H1 (cell line): ENCODE results near the gene ZNF101. TPM values are rescaled to one million over a fixed set of nuclear protein-coding genes. Genes with fewer than 3 reads are reported as not detected.

Experiments used
- CTCF ChIA-PET: fragments of 300-600 bp; sonication (Branson Sonifier 250); formaldehyde crosslinking; loops from one replicate; lab custom pipeline; 2021; ENCODE audit not compliant: partially characterized antibody; lab: Charles Lee
- POLR2A ChIA-PET: fragments of 300-600 bp; sonication (Branson Sonifier 250); formaldehyde crosslinking; loops from one replicate; lab custom pipeline; 2021; ENCODE audit warnings: inconsistent platforms; ENCODE audit not compliant: partially characterized antibody; lab: Charles Lee
- DNase-seq, 2 experiments: peaks; one replicate each; pipeline versions ENCODE4 v3.0.0 to v3.0.0-alpha.2; 2010 to 2022; ENCODE audit warnings: low spot score in 2 of 2, low read depth in 1 of 2, mixed read lengths in 1 of 2
- FAIRE-seq: peaks from 2 replicates; lab custom pipeline; 2011; peaks lifted over from hg19 to GRCh38; lab: Jason Lieb, UNC
- H2AFZ ChIP-seq: 2 replicates; pipeline ENCODE4 v1.8.1; 2012; ENCODE audit warnings: low read length, inconsistent platforms
- H2AK5ac ChIP-seq: 2 replicates; pipeline ENCODE4 v1.6.1; 2013; ENCODE audit warnings: low read depth, low read length
- H2BK120ac ChIP-seq: replicated peaks from 2 replicates; pipeline ENCODE3; 2013; ENCODE audit warnings: low read depth, low read length, inconsistent platforms
- H2BK12ac ChIP-seq: 2 replicates; pipeline ENCODE4 v1.6.1; 2013; ENCODE audit warnings: low read depth, low read length
- H2BK15ac ChIP-seq: 2 replicates; pipeline ENCODE4 v1.6.1; 2013; ENCODE audit warnings: low read length
- H2BK20ac ChIP-seq: 2 replicates; pipeline ENCODE4 v1.6.1; 2013; ENCODE audit warnings: low read length
- H2BK5ac ChIP-seq: 2 replicates; pipeline ENCODE4 v1.6.1; 2013; ENCODE audit warnings: low read depth, low read length
- H3K14ac ChIP-seq: 2 replicates; pipeline ENCODE4 v1.6.1; 2013; ENCODE audit warnings: inconsistent platforms; ENCODE audit not compliant: insufficient read length
- H3K18ac ChIP-seq: 2 replicates; pipeline ENCODE4 v1.6.1; 2013; ENCODE audit warnings: low read length; ENCODE audit errors: extremely low read depth
- H3K23ac ChIP-seq: 2 replicates; pipeline ENCODE4 v1.6.1; 2013; ENCODE audit warnings: inconsistent platforms; ENCODE audit not compliant: insufficient read length
- H3K23me2 ChIP-seq: 2 replicates; pipeline ENCODE4 v1.6.1; 2013; ENCODE audit warnings: low read depth, low read length
- H3K27ac ChIP-seq: 2 replicates; pipeline ENCODE4 v1.6.1; 2011; ENCODE audit warnings: low read depth, low read length, inconsistent platforms
- H3K27me3 ChIP-seq, 4 experiments: replicated peaks in 1 of 4; 1 replicate in 1 of 4; 2 replicates in 3 of 4; pipeline versions ENCODE4 v1.6.1 to v1.8.1; 2011 to 2013; ENCODE audit warnings: low read length in 3 of 4, mild to moderate bottlenecking in 3 of 4, inconsistent platforms in 2 of 4, mixed read lengths in 2 of 4, moderate library complexity in 1 of 4; ENCODE audit not compliant: control insufficient read depth in 3 of 4, insufficient read depth in 3 of 4; ENCODE audit errors: extremely low read depth in 1 of 4
- H3K36me3 ChIP-seq, 4 experiments: 2 replicates each; pipeline versions ENCODE4 v1.6.1 to v1.8.1; 2011 to 2013; ENCODE audit warnings: mild to moderate bottlenecking in 4 of 4, low read length in 3 of 4, moderate library complexity in 2 of 4, control low read depth in 1 of 4, inconsistent platforms in 1 of 4; ENCODE audit not compliant: insufficient read depth in 4 of 4, control insufficient read depth in 2 of 4
- H3K4ac ChIP-seq: replicated peaks from 2 replicates; pipeline ENCODE3; 2013; ENCODE audit warnings: low read length, low read depth, mixed read lengths, inconsistent platforms; ENCODE audit not compliant: insufficient read length
- H3K4me1 ChIP-seq, 4 experiments: replicated peaks in 1 of 4; 1 replicate in 1 of 4; 2 replicates in 3 of 4; pipeline versions ENCODE4 v1.6.1 to v1.8.1; 2011 to 2013; ENCODE audit warnings: low read length in 3 of 4, inconsistent platforms in 2 of 4, mixed read lengths in 1 of 4; ENCODE audit not compliant: insufficient read depth in 4 of 4, control insufficient read depth in 3 of 4
- H3K4me2 ChIP-seq, 2 experiments: 2 replicates each; pipeline versions ENCODE4 v1.6.1 to v1.8.1; 2011 to 2013; ENCODE audit warnings: low read depth in 2 of 2, low read length in 2 of 2, control low read depth in 1 of 2, inconsistent platforms in 1 of 2, mild to moderate bottlenecking in 1 of 2; ENCODE audit not compliant: insufficient read depth in 1 of 2
- H3K4me3 ChIP-seq, 4 experiments: fragments of 200-600, 300-600 bp in 1 of 4; sonication (generic), shearing (Covaris generic), sonication (Bioruptor Twin) in 1 of 4; 2 replicates each; pipeline versions ENCODE4 v1.5.1 to v1.8.1; 2011 to 2016; ENCODE audit warnings: low read length in 4 of 4, low read depth in 3 of 4, control low read depth in 2 of 4, inconsistent platforms in 2 of 4, mild to moderate bottlenecking in 2 of 4, mixed read lengths in 1 of 4, moderate library complexity in 1 of 4; ENCODE audit not compliant: insufficient read depth in 2 of 4; ENCODE audit errors: extremely low read depth in 1 of 4
- H3K56ac ChIP-seq: replicated peaks from 2 replicates; pipeline ENCODE3; 2013; ENCODE audit warnings: low read depth, mild to moderate bottlenecking, mixed read lengths, low read length, inconsistent platforms; ENCODE audit not compliant: insufficient read length
- H3K79me1 ChIP-seq: 2 replicates; pipeline ENCODE4 v1.6.1; 2013; ENCODE audit warnings: low read depth, low read length, control low read depth
- H3K79me2 ChIP-seq, 2 experiments: 2 replicates each; pipeline versions ENCODE4 v1.6.1 to v1.8.1; 2012 to 2013; ENCODE audit warnings: low read length in 2 of 2, mild to moderate bottlenecking in 2 of 2, inconsistent platforms in 1 of 2; ENCODE audit not compliant: insufficient read depth in 2 of 2, control insufficient read depth in 1 of 2
- H3K9ac ChIP-seq, 4 experiments: replicated peaks in 1 of 4; 1 replicate in 1 of 4; 2 replicates in 3 of 4; pipeline versions ENCODE4 v1.6.1 to v1.8.1; 2011 to 2013; ENCODE audit warnings: low read depth in 3 of 4, low read length in 3 of 4, control low read depth in 2 of 4, mild to moderate bottlenecking in 2 of 4, moderate library complexity in 2 of 4, inconsistent platforms in 1 of 4; ENCODE audit errors: extremely low read depth in 1 of 4
- H3K9me3 ChIP-seq, 2 experiments: 2 replicates each; pipeline versions ENCODE4 v1.6.1 to v1.8.1; 2012 to 2013; ENCODE audit warnings: mild to moderate bottlenecking in 2 of 2, moderate library complexity in 2 of 2, control low read depth in 1 of 2, inconsistent platforms in 1 of 2, low read depth in 1 of 2, low read length in 1 of 2, mixed read lengths in 1 of 2; ENCODE audit not compliant: insufficient read depth in 2 of 2
- H4K20me1 ChIP-seq, 2 experiments: replicated peaks in 1 of 2; 2 replicates each; pipeline versions ENCODE3 to v1.8.1; 2011 to 2013; ENCODE audit warnings: inconsistent platforms in 2 of 2, low read length in 2 of 2, mild to moderate bottlenecking in 1 of 2; ENCODE audit not compliant: insufficient read depth in 2 of 2, control insufficient read depth in 1 of 2
- H4K5ac ChIP-seq: 2 replicates; pipeline ENCODE4 v1.6.1; 2013; ENCODE audit warnings: low read length, low read depth, mixed read lengths, inconsistent platforms; ENCODE audit not compliant: insufficient read length
- H4K8ac ChIP-seq: 2 replicates; pipeline ENCODE4 v1.8.0; 2013; ENCODE audit warnings: mild to moderate bottlenecking, moderate library complexity, low read length, inconsistent platforms; ENCODE audit not compliant: insufficient read depth; ENCODE audit errors: extremely low read depth
- H4K91ac ChIP-seq: replicated peaks from 2 replicates; pipeline ENCODE3; 2013; ENCODE audit warnings: low read length, mixed read lengths, inconsistent platforms; ENCODE audit not compliant: insufficient read length
- CEBPB ChIP-seq: IDR thresholded peaks from 2 replicates; pipeline ENCODE4 v1.6.1; 2012; ENCODE audit warnings: low read depth, low read length
- CHD1 ChIP-seq: IDR thresholded peaks from 2 replicates; pipeline ENCODE4 v1.6.1; 2012; ENCODE audit warnings: low read depth, low read length, improper control_type of control experiment
- JUN ChIP-seq: IDR thresholded peaks from 2 replicates; pipeline ENCODE4 v1.6.1; 2011; ENCODE audit warnings: low read depth, mild to moderate bottlenecking, improper control_type of control experiment, low read length
- POLR2AphosphoS5 ChIP-seq: IDR thresholded peaks from 2 replicates; pipeline ENCODE4 v1.6.1; 2011; ENCODE audit warnings: low read depth, low read length
- SIRT6 ChIP-seq: IDR thresholded peaks from one replicate; pipeline ENCODE4 v1.7.1; 2012; ENCODE audit warnings: low read length, inconsistent platforms
- YY1 ChIP-seq: IDR thresholded peaks from 2 replicates; pipeline ENCODE4 v1.6.1; 2011; ENCODE audit warnings: low read depth, mild to moderate bottlenecking, low read length
- ZNF274 ChIP-seq: IDR thresholded peaks from 2 replicates; pipeline ENCODE4 v1.7.0; 2012; ENCODE audit warnings: low read length, borderline replicate concordance; ENCODE audit errors: extremely low read depth
- WGBS, 2 experiments: shearing (Covaris generic) in 1 of 2; methylation state at CpG; one replicate each; pipeline versions ENCODE4 v1.1.6 to v1.1.7; 2013 to 2015; ENCODE audit warnings: low lambda C conversion rate in 2 of 2, mixed read lengths in 2 of 2, inconsistent platforms in 1 of 2, low coverage in 1 of 2, missing lambda C conversion rate in 1 of 2; ENCODE audit not compliant: insufficient replicate concordance in 2 of 2, insufficient coverage in 1 of 2, insufficient read length in 1 of 2; ENCODE audit errors: extremely low coverage in 1 of 2, missing lambda C conversion rate in 1 of 2; 5-methylcytosine and 5-hydroxymethylcytosine counted together
- polyA plus RNA-seq, 7 experiments: library from polyadenylated mRNA; depleted of rRNA in 3 of 7; stranded (reverse) in 5 of 7; unstranded in 2 of 7; fragments of >200 nt in 5 of 7; fragments of 200-250 nt in 2 of 7; gene quantifications; 1 replicate in 5 of 7; 2 replicates in 1 of 7; 4 replicates in 1 of 7; pipeline versions ENCODE4 v1.2.1 to v1.2.3, GENCODE V29; 2011 to 2013; ENCODE audit warnings: missing spikeins in 2 of 7, mixed read lengths in 2 of 7
- total RNA-seq: library from RNA; stranded (reverse); fragmentation: NEBNext Ultra II Directional; extraction: Animal tissue kit (Norgen Biotek cat#: 25700); gene quantifications from 2 replicates; pipeline ENCODE4 v1.2.1, GENCODE V29; 2021

The ZNF101 gene
- total and polyA plus RNA-seq, 2 of the 8 experiments (the other 6 are each of a cell fraction or from before 2014, with no cell fraction given) = 13.0 to 50.9 TPM

GRCh38 chr19:19653597-19654147 is 15.0 kb upstream of the ZNF101 start:
- peaks cover 47 to 93% (median 80%) of the 10 kb centered on the region in 4 experiments for H3K36me3 ChIP-seq
- WGBS, 2 experiments = 95% methylated on average over 20 of the region's 23 CpGs; no CpG with 5 or more reads in 1 of the 2 experiments
- no peaks in the 10 kb centered on the region for H3K4me1 ChIP-seq
- no peak for TF ChIP-seq ZNF274
- TF ChIP-seq CHD1 = no peak
- no peak for TF ChIP-seq JUN
- TF ChIP-seq POLR2AphosphoS5 = no peak
- TF ChIP-seq SIRT6 = no peak
- no peak for TF ChIP-seq YY1
- TF ChIP-seq CEBPB = no peak

More at GRCh38 chr19:19653597-19654147, 15.0 kb upstream of the ZNF101 start:
- ChIA-PET POLR2A (interaction anchor here (1.4 to 3.8 kb wide), 5 partner anchors 8 to 20 kb away, joined by 5 to 20 read pairs (median 6); partner anchors contain the start of genes GMIP and ZNF101), CTCF (interaction anchor here (1.0 to 5.7 kb wide), 4 partner anchors 10 to 164 kb away, joined by 3 to 38 read pairs (median 12); partner anchors contain the start of gene GMIP)
- Histone ChIP-seq H2BK12ac (no peak overlapping the region), H2BK20ac (no peak overlapping the region), H3K18ac (no peak overlapping the region), H3K9ac (no peak overlapping the region), H3K23ac (no peak overlapping the region), H2BK120ac (no peak overlapping the region), H3K27ac (no peak overlapping the region), H4K91ac (no peak overlapping the region), H2BK5ac (no peak overlapping the region), H3K23me2 (no peaks in the 10 kb centered on the region), H3K9me3 (no peaks in the 10 kb centered on the region), H3K4me2 (no peak overlapping the region), H3K4ac (no peak overlapping the region), H2AFZ (no peak overlapping the region), H3K27me3 (no peaks in the 10 kb centered on the region), H3K79me2 (no peaks in the 10 kb centered on the region), H3K56ac (no peak overlapping the region), H3K4me3 (no peak overlapping the region), H3K14ac (no peak overlapping the region), H2AK5ac (no peak overlapping the region), H4K8ac (no peak overlapping the region; the same call in 1 of the 2 replicates), H3K79me1 (peaks cover 2% of the 10 kb centered on the region; the same call in 1 of the 2 replicates), H4K5ac (no peak overlapping the region), H2BK15ac (no peak overlapping the region), H4K20me1 (peaks cover 4 to 26% of the 10 kb centered on the region in 2 experiments)
- no peak for FAIRE-seq
- no peak for DNase-seq
